ENCODE measurements around the gene SCAP. TPM values are rescaled to one million over a fixed set of nuclear protein-coding genes. Genes with fewer than 3 reads are reported as not detected.
A peak's percentile ranks its signal among the peaks of the same experiment; 100 is the strongest.

SCAP gene
- total RNA-seq, 1 donor from 2014 or later = 86.3 TPM

- intact Hi-C loops (cut with micrococcal nuclease) = no loop called here
- Mint-ChIP-seq H3K4me1 (ENCODE audit: low read depth) (peaks cover 22% of the 10 kb centered on the region), H3K9me3 (no peaks in the 10 kb centered on the region), H3K36me3 (ENCODE audit: low read depth) (peaks cover 14% of the 10 kb centered on the region), H3K27ac (no peak overlapping the region), H3K4me3 (no peak overlapping the region), H3K27me3 (ENCODE audit: insufficient read depth) (no peaks in the 10 kb centered on the region)
- no peak for DNase-seq (ENCODE audit: low spot score)
These were observed 52.1 kb downstream of the SCAP start for GRCh38 chr3:47423548-47424145.

GRCh38 chr3:47422743-47423142, 53.0 kb downstream of the SCAP start:
- H3K27ac Mint-ChIP-seq = peak overlapping the region; percentile 34
- no peaks in the 10 kb centered on the region for H3K27me3 Mint-ChIP-seq (ENCODE audit: insufficient read depth)
- no peak overlapping the region for H3K4me3 Mint-ChIP-seq
- no peak for DNase-seq (ENCODE audit: low spot score)
- no peaks in the 10 kb centered on the region for H3K9me3 Mint-ChIP-seq
- intact Hi-C loops (cut with micrococcal nuclease) = no loop called here
- peaks cover 22% of the 10 kb centered on the region for H3K4me1 Mint-ChIP-seq (ENCODE audit: low read depth)
- peaks cover 14% of the 10 kb centered on the region for H3K36me3 Mint-ChIP-seq (ENCODE audit: low read depth)

- intact Hi-C loops (cut with micrococcal nuclease) = loop anchor here (1.0 kb wide), 5 partner anchors 42 to 717 kb away; partner anchors contain the start of genes ELP6 and SCAP
- peaks cover 22% of the 10 kb centered on the region for H3K4me1 Mint-ChIP-seq (ENCODE audit: low read depth)
- no peak overlapping the region for H3K4me3 Mint-ChIP-seq
- peak overlapping the region; percentile 98 for H3K27ac Mint-ChIP-seq
- peaks cover 15% of the 10 kb centered on the region for H3K36me3 Mint-ChIP-seq (ENCODE audit: low read depth)
- H3K9me3 Mint-ChIP-seq = no peaks in the 10 kb centered on the region
- no peak for DNase-seq (ENCODE audit: low spot score)
- H3K27me3 Mint-ChIP-seq (ENCODE audit: insufficient read depth) = no peaks in the 10 kb centered on the region
These were observed 53.7 kb downstream of the SCAP start for GRCh38 chr3:47421741-47422649.

- intact Hi-C loops (cut with micrococcal nuclease) = loop anchor here (1.0 kb wide), 5 partner anchors 40 to 715 kb away; partner anchors contain the start of genes ELP6 and SCAP
- H3K4me3 Mint-ChIP-seq = peak overlapping the region; percentile 43
- peak; percentile 83 for DNase-seq (ENCODE audit: low spot score)
- H3K4me1 Mint-ChIP-seq (ENCODE audit: low read depth) = peaks cover 22% of the 10 kb centered on the region
- H3K27ac Mint-ChIP-seq = peak overlapping the region; percentile 98
- H3K36me3 Mint-ChIP-seq (ENCODE audit: low read depth) = peaks cover 23% of the 10 kb centered on the region
- no peaks in the 10 kb centered on the region for H3K9me3 Mint-ChIP-seq
- no peaks in the 10 kb centered on the region for H3K27me3 Mint-ChIP-seq (ENCODE audit: insufficient read depth)
These were observed 54.9 kb downstream of the SCAP start for GRCh38 chr3:47420511-47421484.

- no peak for DNase-seq (ENCODE audit: low spot score)
- intact Hi-C loops (cut with micrococcal nuclease) = no loop called here
- Mint-ChIP-seq H3K36me3 (ENCODE audit: low read depth) (peaks cover 25% of the 10 kb centered on the region), H3K4me3 (no peak overlapping the region), H3K4me1 (ENCODE audit: low read depth) (peaks cover 22% of the 10 kb centered on the region), H3K9me3 (no peaks in the 10 kb centered on the region), H3K27ac (no peak overlapping the region), H3K27me3 (ENCODE audit: insufficient read depth) (no peaks in the 10 kb centered on the region)
These were observed 55.7 kb downstream of the SCAP start for GRCh38 chr3:47420044-47420430.

- peaks cover 22% of the 10 kb centered on the region for H3K4me1 Mint-ChIP-seq (ENCODE audit: low read depth)
- intact Hi-C loops (cut with micrococcal nuclease) = no loop called here
- no peak overlapping the region for H3K27ac Mint-ChIP-seq
- no peak overlapping the region for H3K4me3 Mint-ChIP-seq
- no peaks in the 10 kb centered on the region for H3K27me3 Mint-ChIP-seq (ENCODE audit: insufficient read depth)
- no peak for DNase-seq (ENCODE audit: low spot score)
- H3K36me3 Mint-ChIP-seq (ENCODE audit: low read depth) = peaks cover 26% of the 10 kb centered on the region
- H3K9me3 Mint-ChIP-seq = no peaks in the 10 kb centered on the region
These were observed 56.4 kb downstream of the SCAP start for GRCh38 chr3:47419083-47420043.

DNA sequence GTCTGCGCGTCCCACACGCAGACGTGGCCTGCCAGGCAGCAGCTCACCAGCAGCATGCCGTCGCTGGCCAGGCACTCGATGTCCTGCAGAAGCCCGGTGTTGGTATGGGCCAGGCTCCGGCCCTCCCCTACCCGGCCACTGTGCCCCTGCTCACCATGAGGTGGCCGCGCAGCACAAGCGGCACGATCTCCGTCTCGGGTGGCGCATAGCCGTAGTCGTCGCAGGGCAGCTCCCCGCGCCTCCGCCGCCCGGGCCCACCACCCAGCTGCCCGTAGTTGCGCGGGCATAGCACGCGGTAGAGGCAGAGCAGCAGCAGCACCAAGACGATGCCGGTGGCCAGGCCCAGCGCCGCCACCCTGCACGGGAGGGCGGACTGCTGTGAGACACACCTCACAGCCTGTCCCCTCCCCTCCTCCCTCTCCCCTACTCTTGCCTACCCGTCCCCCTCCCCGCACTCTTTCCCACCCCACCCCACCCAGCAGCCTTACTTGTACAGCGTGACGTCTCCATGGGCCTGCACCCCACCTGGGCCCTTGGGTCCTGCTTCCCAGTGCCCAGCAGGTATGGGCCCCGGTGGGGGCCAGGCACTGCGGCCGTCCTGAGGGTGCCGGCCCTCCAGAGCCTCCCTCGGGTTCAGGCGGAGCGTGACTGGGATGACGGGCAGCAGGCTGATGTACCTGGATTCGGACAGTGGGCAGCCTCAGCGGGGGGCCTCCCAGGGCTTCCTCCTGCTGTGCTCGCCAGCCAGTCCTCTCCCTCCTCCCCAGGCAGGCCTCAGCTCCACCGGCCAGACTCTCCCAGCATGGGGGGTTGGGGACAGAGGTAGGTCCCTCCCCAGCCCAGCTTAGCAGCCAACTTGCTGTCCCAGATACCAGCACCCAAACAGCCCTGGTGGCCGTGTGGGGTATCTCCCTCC, 57.3 kb downstream of the SCAP start:
- intact Hi-C loops (cut with micrococcal nuclease) = no loop called here
- Mint-ChIP-seq H3K27me3 (ENCODE audit: insufficient read depth) (no peaks in the 10 kb centered on the region), H3K36me3 (ENCODE audit: low read depth) (peaks cover 27% of the 10 kb centered on the region), H3K9me3 (no peaks in the 10 kb centered on the region), H3K4me3 (no peak overlapping the region), H3K27ac (no peak overlapping the region), H3K4me1 (ENCODE audit: low read depth) (peaks cover 22% of the 10 kb centered on the region)
- no peak for DNase-seq (ENCODE audit: low spot score)

- Mint-ChIP-seq H3K4me3 (no peak overlapping the region), H3K4me1 (ENCODE audit: low read depth) (peaks cover 3% of the 10 kb centered on the region), H3K27ac (peak overlapping the region; percentile 18), H3K27me3 (ENCODE audit: insufficient read depth) (no peaks in the 10 kb centered on the region), H3K36me3 (ENCODE audit: low read depth) (peaks cover 28% of the 10 kb centered on the region), H3K9me3 (no peaks in the 10 kb centered on the region)
- intact Hi-C loops (cut with micrococcal nuclease) = no loop called here
- no peak for DNase-seq (ENCODE audit: low spot score)
These were observed 59.7 kb downstream of the SCAP start for GRCh38 chr3:47416041-47416440.

DNA sequence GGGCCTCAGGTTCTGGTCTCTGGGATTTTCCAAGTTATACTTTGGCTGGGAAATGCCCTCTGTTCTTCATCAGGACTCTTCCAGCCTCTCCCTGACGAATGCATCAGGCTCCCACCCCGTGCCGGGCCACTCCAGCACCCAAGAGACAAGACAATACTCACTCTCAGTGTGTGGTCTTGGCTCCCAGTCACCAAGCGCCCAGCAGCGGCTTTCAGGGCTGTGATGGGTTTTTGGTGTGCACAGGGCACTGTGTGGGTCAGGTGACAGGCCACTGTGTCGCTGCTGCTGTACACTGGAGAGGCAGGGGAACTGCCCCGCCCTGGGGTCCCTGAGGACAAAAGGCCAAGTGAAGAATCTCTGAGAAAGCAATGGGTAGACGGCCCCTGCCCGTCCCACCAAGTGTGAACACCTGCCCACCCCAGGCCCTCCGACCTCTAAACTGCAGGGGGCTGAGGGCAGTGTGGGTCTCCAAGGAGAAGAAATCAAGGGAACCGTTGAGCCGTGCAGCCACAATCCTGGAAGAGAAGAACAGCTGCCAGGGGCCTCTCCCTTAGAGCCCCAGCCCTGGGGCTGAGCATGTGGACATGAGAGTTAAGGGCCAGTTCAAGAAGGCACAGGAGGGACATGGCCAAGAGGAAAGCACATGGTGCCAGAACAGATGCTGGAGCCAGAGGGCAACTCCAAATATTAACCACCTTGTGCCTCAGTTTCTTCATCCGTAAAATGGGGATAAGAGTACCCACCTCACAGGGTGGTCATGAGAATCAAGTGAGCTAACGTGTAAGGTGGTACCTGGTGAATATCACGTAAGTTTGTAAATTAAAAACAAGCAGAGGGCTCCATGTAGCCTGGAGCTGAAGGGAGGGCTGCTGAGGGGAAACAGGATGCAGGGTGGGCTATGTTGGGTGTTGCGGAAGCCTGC, 60.8 kb downstream of the SCAP start:
- peaks cover 28% of the 10 kb centered on the region for H3K36me3 Mint-ChIP-seq (ENCODE audit: low read depth)
- intact Hi-C loops (cut with micrococcal nuclease) = no loop called here
- H3K27ac Mint-ChIP-seq = no peak overlapping the region
- H3K27me3 Mint-ChIP-seq (ENCODE audit: insufficient read depth) = no peaks in the 10 kb centered on the region
- H3K4me1 Mint-ChIP-seq (ENCODE audit: low read depth) = no peaks in the 10 kb centered on the region
- H3K9me3 Mint-ChIP-seq = no peaks in the 10 kb centered on the region
- no peak overlapping the region for H3K4me3 Mint-ChIP-seq
- no peak for DNase-seq (ENCODE audit: low spot score)

- no peak overlapping the region for H3K4me3 Mint-ChIP-seq
- H3K36me3 Mint-ChIP-seq (ENCODE audit: low read depth) = peaks cover 28% of the 10 kb centered on the region
- H3K27ac Mint-ChIP-seq = no peak overlapping the region
- intact Hi-C loops (cut with micrococcal nuclease) = no loop called here
- no peaks in the 10 kb centered on the region for H3K4me1 Mint-ChIP-seq (ENCODE audit: low read depth)
- H3K9me3 Mint-ChIP-seq = no peaks in the 10 kb centered on the region
- DNase-seq (ENCODE audit: low spot score) = no peak
- H3K27me3 Mint-ChIP-seq (ENCODE audit: insufficient read depth) = no peaks in the 10 kb centered on the region
These were observed 61.6 kb downstream of the SCAP start for GRCh38 chr3:47414161-47414564.
